Caco-2 (cell line): ENCODE results near the gene NGFR. TPM values are rescaled to one million over a fixed set of nuclear protein-coding genes. Genes with fewer than 3 reads are reported as not detected.

Source experiments
- Bru-seq: library from RNA; stranded (reverse); fragments of 400-500 nt; gene quantifications from one replicate; lab custom pipeline; 2021; lab: Mats Ljungman, UMichigan
- BruChase-seq, 2 experiments: library from RNA; stranded (reverse); fragments of 400-500 nt; gene quantifications; one replicate each; lab custom pipeline; 2021; lab: Mats Ljungman, UMichigan
- BruUV-seq: library from RNA; stranded (reverse); fragments of 400-500 nt; replicated peaks from 2 replicates; lab custom pipeline; 2021; lab: Mats Ljungman, UMichigan
- CTCF ChIA-PET: fragments of 300-600 bp; sonication (Branson Sonifier 250); formaldehyde crosslinking; loops from one replicate; lab custom pipeline; 2022; ENCODE audit warnings: antibody characterized with exemption; lab: Charles Lee
- POLR2A ChIA-PET: fragments of 300-600 bp; sonication (Branson Sonifier 250); formaldehyde crosslinking; loops from one replicate; lab custom pipeline; 2022; ENCODE audit warnings: antibody characterized with exemption; lab: Charles Lee
- DNase-seq, 2 experiments: peaks; one replicate each; pipeline versions ENCODE4 v3.0.0 to v3.0.0-alpha.2; 2020 to 2022
- H3K27me3 ChIP-seq: replicated peaks from 2 replicates; pipeline ENCODE4 v1.6.0; 2011; ENCODE audit warnings: low read length; ENCODE audit not compliant: control insufficient read depth, insufficient read depth
- H3K36me3 ChIP-seq: 2 replicates; pipeline ENCODE4 v1.5.1; 2011; ENCODE audit warnings: low read length; ENCODE audit not compliant: control insufficient read depth, insufficient read depth
- H3K4me1 ChIP-seq: fragments of 250-450 bp; sonication (Bioruptor Pico); 2 replicates; pipeline ENCODE4 v1.5.1; 2020; ENCODE audit warnings: mild to moderate bottlenecking
- H3K4me3 ChIP-seq: 2 replicates; pipeline ENCODE4 v1.5.1; 2011; ENCODE audit warnings: low read depth, mild to moderate bottlenecking, control low read depth, low read length
- H3K9me3 ChIP-seq: fragments of 250-450 bp; sonication (Bioruptor Pico); 2 replicates; pipeline ENCODE4 v1.5.1; 2020; ENCODE audit warnings: mild to moderate bottlenecking, moderate library complexity
- H3K27ac Mint-ChIP-seq: one replicate; pipeline ENCODE4 v1.8.0; 2022; ENCODE audit warnings: mixed read lengths; ENCODE audit not compliant: unreplicated experiment
- H3K27me3 Mint-ChIP-seq: one replicate; pipeline ENCODE4 v1.8.0; 2022; ENCODE audit warnings: mixed read lengths; ENCODE audit not compliant: insufficient read depth, unreplicated experiment
- H3K36me3 Mint-ChIP-seq: one replicate; pipeline ENCODE4 v1.8.0; 2022; ENCODE audit warnings: mild to moderate bottlenecking, mixed read lengths; ENCODE audit not compliant: insufficient read depth, unreplicated experiment
- H3K4me1 Mint-ChIP-seq: one replicate; pipeline ENCODE4 v1.8.0; 2022; ENCODE audit warnings: low read depth, mixed read lengths; ENCODE audit not compliant: unreplicated experiment
- H3K4me3 Mint-ChIP-seq: one replicate; pipeline ENCODE4 v1.8.0; 2022; ENCODE audit warnings: mild to moderate bottlenecking, moderate library complexity, mixed read lengths; ENCODE audit not compliant: unreplicated experiment
- H3K9me3 Mint-ChIP-seq: one replicate; pipeline ENCODE4 v1.8.0; 2022; ENCODE audit warnings: mixed read lengths; ENCODE audit not compliant: unreplicated experiment
- intact Hi-C: fragments of 100-400 bp; cut with micrococcal nuclease; formaldehyde crosslinking; loops from one replicate; pipeline ENCODE4 v1.10.0; 2022; ENCODE audit not compliant: unreplicated experiment
- long read RNA-seq: library from polyadenylated mRNA; stranded (forward); transcript quantifications from one replicate; pipeline ENCODE4 v2.0.0, GENCODE V29; 2022
- total RNA-seq: library from RNA; stranded (reverse); gene quantifications from 2 replicates; pipeline ENCODE4 v1.2.3, GENCODE V29; 2022
- TF ChIP-seq, protein P1 (sequence below), 2 experiments: fragments of 200-600 bp in 1 of 2; IDR thresholded peaks; 1 replicate in 1 of 2; 2 replicates in 1 of 2; pipeline versions ENCODE4 v1.5.1 to v1.8.0; 2011 to 2022; ENCODE audit warnings: antibody characterized with exemption in 1 of 2, control low read depth in 1 of 2, inconsistent platforms in 1 of 2, low read depth in 1 of 2, low read length in 1 of 2, mild to moderate bottlenecking in 1 of 2, moderate library complexity in 1 of 2; ENCODE audit not compliant: insufficient read depth in 1 of 2, severe bottlenecking in 1 of 2, unreplicated experiment in 1 of 2

Gene NGFR, protein sequence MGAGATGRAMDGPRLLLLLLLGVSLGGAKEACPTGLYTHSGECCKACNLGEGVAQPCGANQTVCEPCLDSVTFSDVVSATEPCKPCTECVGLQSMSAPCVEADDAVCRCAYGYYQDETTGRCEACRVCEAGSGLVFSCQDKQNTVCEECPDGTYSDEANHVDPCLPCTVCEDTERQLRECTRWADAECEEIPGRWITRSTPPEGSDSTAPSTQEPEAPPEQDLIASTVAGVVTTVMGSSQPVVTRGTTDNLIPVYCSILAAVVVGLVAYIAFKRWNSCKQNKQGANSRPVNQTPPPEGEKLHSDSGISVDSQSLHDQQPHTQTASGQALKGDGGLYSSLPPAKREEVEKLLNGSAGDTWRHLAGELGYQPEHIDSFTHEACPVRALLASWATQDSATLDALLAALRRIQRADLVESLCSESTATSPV
- total RNA-seq (1.6 and 1.7 TPM in 2 replicates), Bru-seq, nascent RNA (percentile 14 among the genes with signal in this experiment), BruChase-seq, experiment 1, labeled RNA remaining after a 2-hour chase (percentile 17 among the genes with signal in this experiment), BruChase-seq, experiment 2, labeled RNA remaining after a 6-hour chase (percentile 23 among the genes with signal in this experiment)
- long read RNA-seq, transcript NGFR-201 (6 exons, 3,417 nt): major isoform, 5 of 8 reads
- long read RNA-seq, partial matches to known transcripts: 0 of 8 reads
- long read RNA-seq, other reads (novel, unspliced or antisense): 3 of 8 reads

DNA sequence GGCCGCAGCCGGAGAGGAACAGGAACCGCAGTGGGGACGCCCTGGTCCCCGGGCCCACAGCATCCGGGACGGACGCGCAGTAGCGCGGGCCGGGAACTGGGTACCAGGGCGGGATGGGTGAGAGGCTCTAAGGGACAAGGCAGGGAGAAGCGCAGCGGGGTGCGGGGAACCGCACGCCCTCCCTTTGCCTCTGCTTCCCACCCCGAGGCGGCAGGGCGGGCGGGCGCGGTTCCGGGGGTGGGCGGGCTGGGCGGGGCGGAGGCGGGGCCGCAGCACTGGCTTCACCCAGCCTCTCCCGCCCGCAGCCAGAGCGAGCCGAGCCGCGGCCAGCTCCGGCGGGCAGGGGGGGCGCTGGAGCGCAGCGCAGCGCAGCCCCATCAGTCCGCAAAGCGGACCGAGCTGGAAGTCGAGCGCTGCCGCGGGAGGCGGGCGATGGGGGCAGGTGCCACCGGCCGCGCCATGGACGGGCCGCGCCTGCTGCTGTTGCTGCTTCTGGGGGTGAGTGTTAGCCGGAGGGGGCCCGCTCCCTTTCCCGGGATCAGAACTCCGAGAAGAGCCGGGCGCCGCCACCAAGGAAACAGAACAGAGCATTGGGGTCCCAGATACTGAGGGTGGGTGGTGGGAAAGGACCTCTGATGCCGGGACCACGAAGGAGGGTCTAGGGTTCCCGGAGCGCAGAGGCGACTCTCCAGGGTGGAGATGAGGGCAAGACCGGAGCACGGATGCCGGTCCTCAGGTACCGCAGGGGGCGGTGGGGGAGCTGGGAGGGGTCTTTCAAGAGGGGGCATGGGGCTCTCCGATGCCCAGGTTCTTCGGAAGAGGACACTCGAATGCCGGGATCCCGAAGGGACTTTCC is at the start of gene NGFR:
Gene NGFR, plus strand, starts transcription at position 308 of the 856 bp plus-strand sequence. Its CDS starts 125 bp downstream, at position 433.
- peak within 1 kb of the TSS; percentile 34 for H3K4me3 ChIP-seq
- ChIA-PET POLR2A (no interaction called here), CTCF (interaction anchor here (0.5 to 4.2 kb wide), 15 partner anchors 9 to 991 kb away, joined by 3 to 91 read pairs (median 6); partner anchors contain the start of gene PHB1)
- Mint-ChIP-seq H3K36me3 (no peaks in the 10 kb centered on the region), H3K27ac (no peak within 1 kb of the TSS), H3K27me3 (peaks cover 64% of the 10 kb centered on the region), H3K4me1 (peaks cover 14% of the 10 kb centered on the region), H3K9me3 (no peaks in the 10 kb centered on the region), H3K4me3 (peak within 1 kb of the TSS; percentile 67)
- H3K9me3 ChIP-seq: no peaks in the 10 kb centered on the region
- TF ChIP-seq, protein P1, sequence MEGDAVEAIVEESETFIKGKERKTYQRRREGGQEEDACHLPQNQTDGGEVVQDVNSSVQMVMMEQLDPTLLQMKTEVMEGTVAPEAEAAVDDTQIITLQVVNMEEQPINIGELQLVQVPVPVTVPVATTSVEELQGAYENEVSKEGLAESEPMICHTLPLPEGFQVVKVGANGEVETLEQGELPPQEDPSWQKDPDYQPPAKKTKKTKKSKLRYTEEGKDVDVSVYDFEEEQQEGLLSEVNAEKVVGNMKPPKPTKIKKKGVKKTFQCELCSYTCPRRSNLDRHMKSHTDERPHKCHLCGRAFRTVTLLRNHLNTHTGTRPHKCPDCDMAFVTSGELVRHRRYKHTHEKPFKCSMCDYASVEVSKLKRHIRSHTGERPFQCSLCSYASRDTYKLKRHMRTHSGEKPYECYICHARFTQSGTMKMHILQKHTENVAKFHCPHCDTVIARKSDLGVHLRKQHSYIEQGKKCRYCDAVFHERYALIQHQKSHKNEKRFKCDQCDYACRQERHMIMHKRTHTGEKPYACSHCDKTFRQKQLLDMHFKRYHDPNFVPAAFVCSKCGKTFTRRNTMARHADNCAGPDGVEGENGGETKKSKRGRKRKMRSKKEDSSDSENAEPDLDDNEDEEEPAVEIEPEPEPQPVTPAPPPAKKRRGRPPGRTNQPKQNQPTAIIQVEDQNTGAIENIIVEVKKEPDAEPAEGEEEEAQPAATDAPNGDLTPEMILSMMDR (IDR thresholded peaks at IDR 0.05; ENCODE audit: insufficient read depth in 1 of 2, low read depth in 1 of 2, low read length in 1 of 2, severe bottlenecking in 1 of 2, unreplicated experiment in 1 of 2): peak; percentile 17 to 36
- peaks cover 27% of the 10 kb centered on the region for H3K4me1 ChIP-seq
- peak in 1 of 2 experiments; percentile 81 for DNase-seq
- no peaks in the 10 kb centered on the region for H3K36me3 ChIP-seq
- BruUV-seq: no TSS peak
- intact Hi-C loops: loop anchor here (5.0 kb wide), 1 partner anchor 182 kb away; the partner anchor contains the start of gene SPOP
- H3K27me3 ChIP-seq: peaks cover 27% of the 10 kb centered on the region

DNA sequence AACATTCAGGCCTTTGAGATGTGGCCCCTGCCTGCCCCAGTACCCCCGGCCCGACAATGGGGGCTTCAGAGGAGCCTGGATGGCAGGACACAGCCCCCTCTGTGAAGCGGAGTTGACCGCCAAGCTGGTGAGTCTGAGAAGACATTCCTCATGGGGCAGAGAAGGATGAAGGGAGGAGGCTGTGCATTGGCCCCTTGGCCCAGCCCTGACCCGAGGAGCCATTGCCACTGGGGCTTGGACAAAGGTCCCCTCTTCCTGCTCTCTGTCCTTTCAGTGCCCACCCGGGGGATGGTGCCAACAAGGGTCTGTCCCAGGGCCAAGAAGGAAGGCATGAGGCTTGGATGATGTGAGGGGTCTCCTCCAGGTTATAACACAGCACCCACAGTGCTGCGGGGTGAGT is 49.5 kb upstream of the NGFR start:
- no TSS peak for BruUV-seq
- no peak overlapping the region for H3K27ac Mint-ChIP-seq
- H3K27me3 Mint-ChIP-seq: peaks cover 28% of the 10 kb centered on the region
- TF ChIP-seq, protein P1 (IDR thresholded peaks at IDR 0.05; ENCODE audit: insufficient read depth in 1 of 2, low read depth in 1 of 2, low read length in 1 of 2, severe bottlenecking in 1 of 2, unreplicated experiment in 1 of 2): no peak
- Histone ChIP-seq H3K4me3 (no peak overlapping the region), H3K27me3 (no peaks in the 10 kb centered on the region), H3K36me3 (no peaks in the 10 kb centered on the region), H3K4me1 (no peaks in the 10 kb centered on the region), H3K9me3 (no peaks in the 10 kb centered on the region)
- CTCF ChIA-PET: interaction anchor here (1.0 kb wide), 2 partner anchors 11 to 263 kb away, joined by 3 to 4 read pairs; no protein-coding TSS in a partner anchor
- no peaks in the 10 kb centered on the region for H3K9me3 Mint-ChIP-seq
- POLR2A ChIA-PET: no interaction called here
- H3K4me3 Mint-ChIP-seq: no peak overlapping the region
- DNase-seq: peak in 1 of 2 experiments; percentile 34
- H3K4me1 Mint-ChIP-seq: no peaks in the 10 kb centered on the region
- peaks cover 5% of the 10 kb centered on the region for H3K36me3 Mint-ChIP-seq
- intact Hi-C loops: no loop called here
